ENCODE results near the gene ERF. TPM values are rescaled to one million over a fixed set of nuclear protein-coding genes. Genes with fewer than 3 reads are reported as not detected.

ERF gene
- total and polyA plus RNA-seq, 10 of the 15 experiments (the other 5 are each of a cell fraction or from before 2014, with no cell fraction given) = 0.02 to 51.8 (median 14.4) TPM

DNA sequence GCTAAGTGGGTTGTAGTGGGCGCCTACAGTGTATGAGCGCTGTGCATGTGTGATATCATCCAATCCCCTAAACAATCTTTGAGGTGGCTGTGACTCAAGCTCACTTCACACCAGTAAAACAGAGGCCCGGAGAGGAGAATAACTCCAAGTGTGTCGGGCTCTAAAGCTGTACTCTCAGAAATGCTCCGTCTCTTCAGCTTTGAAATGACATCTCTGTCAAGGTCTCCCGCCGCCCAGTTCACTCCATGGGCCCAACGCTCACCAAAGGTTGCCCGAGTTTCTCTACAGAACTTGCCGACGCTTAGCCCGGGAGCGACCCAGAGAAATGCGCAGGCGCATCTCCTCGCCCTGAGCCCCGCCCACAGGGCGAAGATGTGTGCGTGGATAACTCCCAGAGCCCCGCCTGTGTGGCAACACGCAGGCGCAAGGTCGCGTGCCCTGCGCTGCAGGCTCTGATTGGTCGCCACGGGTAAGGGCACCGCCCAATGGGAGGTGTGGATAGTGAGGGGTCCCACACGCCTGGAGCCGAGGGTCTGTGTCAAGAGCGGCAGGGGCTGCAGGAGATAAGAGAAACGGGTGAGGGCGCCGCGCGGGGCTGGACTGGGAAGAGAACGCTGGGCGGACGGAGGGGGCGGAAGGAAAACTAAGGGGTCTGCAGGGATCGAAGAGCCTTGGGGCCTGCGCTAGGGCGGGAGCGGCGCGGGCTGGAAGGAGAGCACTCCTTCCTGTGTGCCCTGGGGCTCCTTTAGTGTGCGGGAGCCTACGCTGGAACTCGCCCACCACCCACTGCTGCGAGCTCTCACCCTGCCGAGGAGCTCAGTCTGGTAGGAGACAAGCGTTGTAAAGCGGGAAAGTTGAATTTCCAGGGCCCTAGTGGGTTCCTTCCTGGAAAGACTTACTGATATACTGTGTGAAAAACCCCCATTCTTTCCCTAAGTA lies 34.8 kb downstream of the ERF start, which contains the start of gene ZNF526:
TSS of gene ZNF526 (plus strand) at position 501 of the 939 bp plus-strand sequence. CDS start 4,092 bp downstream, outside the sequence.
- in situ Hi-C loops (cut with MboI) (no loop called here), intact Hi-C loops (cut with micrococcal nuclease; ENCODE audit: unreplicated experiment) (loop anchor here (2.0 kb wide), 2 partner anchors 23 to 61 kb away; partner anchors contain the start of gene GSK3A)
- ChIA-PET RAD21 (ENCODE audit: unreplicated experiment) (interaction anchor here (0.8 to 2.6 kb wide), 4 partner anchors 14 to 59 kb away, joined by 3 to 18 read pairs (median 8); partner anchors contain the start of gene GSK3A), SMC1A (ENCODE audit: uncharacterized antibody, unreplicated experiment) (interaction anchor here (0.7 to 2.4 kb wide), 5 partner anchors 13 to 111 kb away, joined by 3 to 10 read pairs (median 4); no protein-coding TSS in a partner anchor), POLR2A (interaction anchor here (0.6 to 3.1 kb wide), 12 partner anchors 12 to 204 kb away, joined by 3 to 37 read pairs (median 4); partner anchors contain the start of genes GSK3A, PAFAH1B3 and POU2F2), CTCF (interaction anchor here (0.7 to 2.1 kb wide), 8 partner anchors 10 to 111 kb away, joined by 3 to 8 read pairs (median 4); partner anchors contain the start of gene GSK3A)
- H4K20me1 ChIP-seq (ENCODE audit: control insufficient read depth, insufficient read depth) = no peaks in the 10 kb centered on the region
- peak within 1 kb of the TSS; percentile 91 for H3K4me2 ChIP-seq (ENCODE audit: control insufficient read depth, insufficient read depth)
- TSS peak; percentile 94 for BruUV-seq (replicated peaks)
- peak within 1 kb of the TSS; percentile 83 for H3K27ac ChIP-seq (ENCODE audit: control insufficient read depth, insufficient read depth)
- H3K4me1 ChIP-seq (ENCODE audit: control insufficient read depth, insufficient read depth, low read length) = peaks cover 18% of the 10 kb centered on the region
- peaks cover 5 to 7% of the 10 kb centered on the region in 2 experiments; a peak in 3 of 4 replicates for H3K36me3 ChIP-seq (ENCODE audit: control insufficient read depth in 2 of 2, insufficient read depth in 2 of 2, low read length in 1 of 2)
- H3K9ac ChIP-seq (ENCODE audit: control insufficient read depth, insufficient read depth, low read length) = peak within 1 kb of the TSS; percentile 98
- ATAC-seq = peak; percentile 93
- H3K79me2 ChIP-seq (ENCODE audit: control insufficient read depth, insufficient read depth, low read length) = peaks cover 54% of the 10 kb centered on the region
- peak within 1 kb of the TSS; percentile 84 for H2AFZ ChIP-seq (ENCODE audit: control insufficient read depth, low read depth, low read length)
- peak; percentile 95 for DNase-seq (ENCODE audit: low read depth, low spot score)
- no peaks in the 10 kb centered on the region for H3K27me3 ChIP-seq (replicated peaks in 1 of 2; ENCODE audit: control insufficient read depth in 2 of 2, insufficient read depth in 2 of 2, low read length in 1 of 2)
- peak within 1 kb of the TSS; percentile 97 for H3K4me3 ChIP-seq
- H3K9me3 ChIP-seq (replicated peaks; ENCODE audit: control insufficient read depth, insufficient read depth, low read length) = no peaks in the 10 kb centered on the region
- WGBS (ENCODE audit: insufficient coverage, insufficient replicate concordance, low lambda C conversion rate, missing lambda C conversion rate) = under 1% methylated on average over 53 of the region's 53 CpGs
- peak; percentile 92 for FAIRE-seq
- TF ChIP-seq, protein P1, sequence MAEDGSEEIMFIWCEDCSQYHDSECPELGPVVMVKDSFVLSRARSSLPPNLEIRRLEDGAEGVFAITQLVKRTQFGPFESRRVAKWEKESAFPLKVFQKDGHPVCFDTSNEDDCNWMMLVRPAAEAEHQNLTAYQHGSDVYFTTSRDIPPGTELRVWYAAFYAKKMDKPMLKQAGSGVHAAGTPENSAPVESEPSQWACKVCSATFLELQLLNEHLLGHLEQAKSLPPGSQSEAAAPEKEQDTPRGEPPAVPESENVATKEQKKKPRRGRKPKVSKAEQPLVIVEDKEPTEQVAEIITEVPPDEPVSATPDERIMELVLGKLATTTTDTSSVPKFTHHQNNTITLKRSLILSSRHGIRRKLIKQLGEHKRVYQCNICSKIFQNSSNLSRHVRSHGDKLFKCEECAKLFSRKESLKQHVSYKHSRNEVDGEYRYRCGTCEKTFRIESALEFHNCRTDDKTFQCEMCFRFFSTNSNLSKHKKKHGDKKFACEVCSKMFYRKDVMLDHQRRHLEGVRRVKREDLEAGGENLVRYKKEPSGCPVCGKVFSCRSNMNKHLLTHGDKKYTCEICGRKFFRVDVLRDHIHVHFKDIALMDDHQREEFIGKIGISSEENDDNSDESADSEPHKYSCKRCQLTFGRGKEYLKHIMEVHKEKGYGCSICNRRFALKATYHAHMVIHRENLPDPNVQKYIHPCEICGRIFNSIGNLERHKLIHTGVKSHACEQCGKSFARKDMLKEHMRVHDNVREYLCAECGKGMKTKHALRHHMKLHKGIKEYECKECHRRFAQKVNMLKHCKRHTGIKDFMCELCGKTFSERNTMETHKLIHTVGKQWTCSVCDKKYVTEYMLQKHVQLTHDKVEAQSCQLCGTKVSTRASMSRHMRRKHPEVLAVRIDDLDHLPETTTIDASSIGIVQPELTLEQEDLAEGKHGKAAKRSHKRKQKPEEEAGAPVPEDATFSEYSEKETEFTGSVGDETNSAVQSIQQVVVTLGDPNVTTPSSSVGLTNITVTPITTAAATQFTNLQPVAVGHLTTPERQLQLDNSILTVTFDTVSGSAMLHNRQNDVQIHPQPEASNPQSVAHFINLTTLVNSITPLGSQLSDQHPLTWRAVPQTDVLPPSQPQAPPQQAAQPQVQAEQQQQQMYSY (CRISPR knock-in tag; IDR thresholded peaks at IDR 0.05) = no peak
- TF ChIP-seq, protein P2, sequence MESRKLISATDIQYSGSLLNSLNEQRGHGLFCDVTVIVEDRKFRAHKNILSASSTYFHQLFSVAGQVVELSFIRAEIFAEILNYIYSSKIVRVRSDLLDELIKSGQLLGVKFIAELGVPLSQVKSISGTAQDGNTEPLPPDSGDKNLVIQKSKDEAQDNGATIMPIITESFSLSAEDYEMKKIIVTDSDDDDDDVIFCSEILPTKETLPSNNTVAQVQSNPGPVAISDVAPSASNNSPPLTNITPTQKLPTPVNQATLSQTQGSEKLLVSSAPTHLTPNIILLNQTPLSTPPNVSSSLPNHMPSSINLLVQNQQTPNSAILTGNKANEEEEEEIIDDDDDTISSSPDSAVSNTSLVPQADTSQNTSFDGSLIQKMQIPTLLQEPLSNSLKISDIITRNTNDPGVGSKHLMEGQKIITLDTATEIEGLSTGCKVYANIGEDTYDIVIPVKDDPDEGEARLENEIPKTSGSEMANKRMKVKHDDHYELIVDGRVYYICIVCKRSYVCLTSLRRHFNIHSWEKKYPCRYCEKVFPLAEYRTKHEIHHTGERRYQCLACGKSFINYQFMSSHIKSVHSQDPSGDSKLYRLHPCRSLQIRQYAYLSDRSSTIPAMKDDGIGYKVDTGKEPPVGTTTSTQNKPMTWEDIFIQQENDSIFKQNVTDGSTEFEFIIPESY (IDR thresholded peaks at IDR 0.05) = no peak
- peak; percentile 88 for TF ChIP-seq MXI1 (IDR thresholded peaks at IDR 0.05; ENCODE audit: low read depth, low read length)
- TF ChIP-seq CEBPB (IDR thresholded peaks at IDR 0.05; ENCODE audit: borderline replicate concordance in 1 of 2, low read depth in 2 of 2, low read length in 2 of 2) = no peak
- TF ChIP-seq, protein P3, sequence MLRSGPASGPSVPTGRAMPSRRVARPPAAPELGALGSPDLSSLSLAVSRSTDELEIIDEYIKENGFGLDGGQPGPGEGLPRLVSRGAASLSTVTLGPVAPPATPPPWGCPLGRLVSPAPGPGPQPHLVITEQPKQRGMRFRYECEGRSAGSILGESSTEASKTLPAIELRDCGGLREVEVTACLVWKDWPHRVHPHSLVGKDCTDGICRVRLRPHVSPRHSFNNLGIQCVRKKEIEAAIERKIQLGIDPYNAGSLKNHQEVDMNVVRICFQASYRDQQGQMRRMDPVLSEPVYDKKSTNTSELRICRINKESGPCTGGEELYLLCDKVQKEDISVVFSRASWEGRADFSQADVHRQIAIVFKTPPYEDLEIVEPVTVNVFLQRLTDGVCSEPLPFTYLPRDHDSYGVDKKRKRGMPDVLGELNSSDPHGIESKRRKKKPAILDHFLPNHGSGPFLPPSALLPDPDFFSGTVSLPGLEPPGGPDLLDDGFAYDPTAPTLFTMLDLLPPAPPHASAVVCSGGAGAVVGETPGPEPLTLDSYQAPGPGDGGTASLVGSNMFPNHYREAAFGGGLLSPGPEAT (IDR thresholded peaks at IDR 0.05; ENCODE audit: low read depth) = peak; percentile 82
- peak; percentile 81; the same call in 1 of the 2 replicates for TF ChIP-seq PML (IDR thresholded peaks at IDR 0.05; ENCODE audit: low read length)
- TF ChIP-seq RAD51 (IDR thresholded peaks at IDR 0.05) = peak; percentile 80
- TF ChIP-seq FOS (IDR thresholded peaks at IDR 0.05; ENCODE audit: borderline replicate concordance, extremely low read depth, insufficient read length) = peak; percentile 83
- TF ChIP-seq, protein P4, sequence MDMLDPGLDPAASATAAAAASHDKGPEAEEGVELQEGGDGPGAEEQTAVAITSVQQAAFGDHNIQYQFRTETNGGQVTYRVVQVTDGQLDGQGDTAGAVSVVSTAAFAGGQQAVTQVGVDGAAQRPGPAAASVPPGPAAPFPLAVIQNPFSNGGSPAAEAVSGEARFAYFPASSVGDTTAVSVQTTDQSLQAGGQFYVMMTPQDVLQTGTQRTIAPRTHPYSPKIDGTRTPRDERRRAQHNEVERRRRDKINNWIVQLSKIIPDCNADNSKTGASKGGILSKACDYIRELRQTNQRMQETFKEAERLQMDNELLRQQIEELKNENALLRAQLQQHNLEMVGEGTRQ (IDR thresholded peaks at IDR 0.05; ENCODE audit: borderline replicate concordance, low read depth, low read length) = peak; percentile 80
- 0 out of 2 replicates have a peak, but pooled peaks have one; percentile 21 for TF ChIP-seq YY1 (IDR thresholded peaks at IDR 0.05; ENCODE audit: low read depth, low read length)
- TF ChIP-seq NFYB (IDR thresholded peaks at IDR 0.05; ENCODE audit: insufficient read depth, low read depth, low read length) = peak; percentile 97
- peak; percentile 90 for TF ChIP-seq CHD2 (IDR thresholded peaks at IDR 0.05; ENCODE audit: borderline replicate concordance, low read depth, low read length)
